C4-2B (cell line): ENCODE results near the gene SSNA1.
A peak's percentile ranks its signal among the peaks of the same experiment; 100 is the strongest.

Experiments used
- CTCF ChIP-seq: fragments of 450-650 bp; conservative IDR thresholded peaks from 2 replicates; pipeline ENCODE4 v1.5.1; 2017; ENCODE audit warnings: mild to moderate bottlenecking
- ZFX ChIP-seq: fragments of 450-650 bp; IDR thresholded peaks from 2 replicates; pipeline ENCODE4 v1.6.1; 2017

- peak; percentile 44; the same call in 1 of the 2 replicates for TF ChIP-seq CTCF
- no peak for TF ChIP-seq ZFX
Measured at GRCh38 chr9:137189297-137190295, 1.1 kb downstream of the SSNA1 start.
